H1 (cell line): ENCODE data around the gene CNNM4. TPM values are rescaled to one million over a fixed set of nuclear protein-coding genes. Genes with fewer than 3 reads are reported as not detected.
A peak's percentile ranks its signal among the peaks of the same experiment; 100 is the strongest.

Experiments used
- ASH2L ChIP-seq: fragments of 200-600, 300-600 bp; sonication (generic); IDR thresholded peaks from one replicate; pipeline ENCODE4 v1.7.1; 2017; ENCODE audit warnings: low read length
- BCL11A ChIP-seq, 2 experiments: IDR thresholded peaks; one replicate each; pipeline ENCODE4 v1.6.1; 2011; ENCODE audit warnings: low read depth in 2 of 2, low read length in 2 of 2, mild to moderate bottlenecking in 2 of 2
- CBX8 ChIP-seq: fragments of 300-800, 300-1000 bp; sonication (generic); IDR thresholded peaks from 2 replicates; pipeline ENCODE4 v1.7.1; 2016; ENCODE audit warnings: low read depth, low read length, borderline replicate concordance
- CHD1 ChIP-seq: IDR thresholded peaks from 2 replicates; pipeline ENCODE4 v1.6.1; 2012; ENCODE audit warnings: low read depth, low read length, improper control_type of control experiment
- CHD2 ChIP-seq: IDR thresholded peaks from 2 replicates; pipeline ENCODE4 v1.6.1; 2012; ENCODE audit warnings: low read length, improper control_type of control experiment
- CREB1 ChIP-seq: IDR thresholded peaks from 2 replicates; pipeline ENCODE4 v1.6.1; 2012; ENCODE audit warnings: inconsistent platforms
- EZH2 ChIP-seq: fragments of 200-600 bp; sonication (generic); IDR thresholded peaks from 2 replicates; pipeline ENCODE4 v1.7.1; 2012; ENCODE audit warnings: low read depth, mild to moderate bottlenecking, moderate library complexity, low read length, inconsistent platforms; ENCODE audit not compliant: severe bottlenecking
- FOSL1 ChIP-seq: IDR thresholded peaks from 2 replicates; pipeline ENCODE4 v1.6.1; 2011; ENCODE audit warnings: mild to moderate bottlenecking, low read depth, low read length, moderate library complexity; ENCODE audit not compliant: insufficient read depth
- GABPA ChIP-seq: IDR thresholded peaks from 2 replicates; pipeline ENCODE4 v1.6.1; 2011; ENCODE audit warnings: mild to moderate bottlenecking, low read length, moderate library complexity, borderline replicate concordance; ENCODE audit not compliant: insufficient read depth
- GTF2F1 ChIP-seq: IDR thresholded peaks from 2 replicates; pipeline ENCODE4 v1.6.1; 2012; ENCODE audit warnings: low read depth, low read length, improper control_type of control experiment, borderline replicate concordance
- HDAC2 ChIP-seq, 2 experiments: fragments of 300-600 bp in 1 of 2; sonication (generic) in 1 of 2; IDR thresholded peaks; 2 replicates each; pipeline ENCODE4 v1.6.1; 2011 to 2012; ENCODE audit warnings: low read depth in 2 of 2, low read length in 2 of 2, mild to moderate bottlenecking in 2 of 2, moderate library complexity in 2 of 2, borderline replicate concordance in 1 of 2, inconsistent platforms in 1 of 2
- PHF8 ChIP-seq: fragments of 200-600 bp; sonication (generic); conservative IDR thresholded peaks from 2 replicates; pipeline ENCODE4 v1.7.1; 2012; ENCODE audit warnings: low read depth, mild to moderate bottlenecking, inconsistent platforms, low read length, moderate library complexity
- POLR2AphosphoS5 ChIP-seq: IDR thresholded peaks from 2 replicates; pipeline ENCODE4 v1.6.1; 2011; ENCODE audit warnings: low read depth, low read length
- RBBP5 ChIP-seq: IDR thresholded peaks from 2 replicates; pipeline ENCODE4 v1.7.1; 2012; ENCODE audit warnings: low read depth, mild to moderate bottlenecking, inconsistent platforms, low read length, moderate library complexity, borderline replicate concordance
- SIRT6 ChIP-seq: IDR thresholded peaks from one replicate; pipeline ENCODE4 v1.7.1; 2012; ENCODE audit warnings: low read length, inconsistent platforms
- SP1 ChIP-seq: IDR thresholded peaks from 2 replicates; pipeline ENCODE4 v1.6.1; 2011; ENCODE audit warnings: low read depth, low read length
- SUZ12 ChIP-seq: fragments of 200-600 bp; sonication (generic); IDR thresholded peaks from 2 replicates; pipeline ENCODE4 v1.6.1; 2012; ENCODE audit warnings: mild to moderate bottlenecking, inconsistent platforms, low read length, moderate library complexity, mixed read lengths
- TAF7 ChIP-seq: optimal IDR thresholded peaks from 2 replicates; pipeline ENCODE3; 2011; ENCODE audit warnings: low read depth, mild to moderate bottlenecking, inconsistent platforms, low read length, moderate library complexity, borderline replicate concordance
- TCF12 ChIP-seq: IDR thresholded peaks from 2 replicates; pipeline ENCODE4 v1.6.1; 2011; ENCODE audit warnings: low read depth, mild to moderate bottlenecking, low read length
- TEAD4 ChIP-seq: IDR thresholded peaks from 2 replicates; pipeline ENCODE4 v1.6.1; 2012; ENCODE audit warnings: low read depth, low read length, inconsistent platforms, mixed read lengths
- YY1 ChIP-seq: IDR thresholded peaks from 2 replicates; pipeline ENCODE4 v1.6.1; 2011; ENCODE audit warnings: low read depth, mild to moderate bottlenecking, low read length
- polyA plus RNA-seq, 7 experiments: library from polyadenylated mRNA; depleted of rRNA in 3 of 7; stranded (reverse) in 5 of 7; unstranded in 2 of 7; fragments of >200 nt in 5 of 7; fragments of 200-250 nt in 2 of 7; gene quantifications; 1 replicate in 5 of 7; 2 replicates in 1 of 7; 4 replicates in 1 of 7; pipeline versions ENCODE4 v1.2.1 to v1.2.3, GENCODE V29; 2011 to 2013; ENCODE audit warnings: missing spikeins in 2 of 7, mixed read lengths in 2 of 7
- total RNA-seq: library from RNA; stranded (reverse); fragmentation: NEBNext Ultra II Directional; extraction: Animal tissue kit (Norgen Biotek cat#: 25700); gene quantifications from 2 replicates; pipeline ENCODE4 v1.2.1, GENCODE V29; 2021
- TF ChIP-seq, protein P1 (sequence below): IDR thresholded peaks from 2 replicates; pipeline ENCODE4 v1.6.1; 2012; ENCODE audit warnings: inconsistent platforms
- TF ChIP-seq, protein P2 (sequence below): IDR thresholded peaks from 2 replicates; pipeline ENCODE4 v1.6.1; 2011; ENCODE audit warnings: low read length, improper control_type of control experiment

Gene CNNM4
- total and polyA plus RNA-seq, 2 of the 8 experiments (the other 6 are each of a cell fraction or from before 2014, with no cell fraction given) = 10.3 to 11.0 TPM

DNA sequence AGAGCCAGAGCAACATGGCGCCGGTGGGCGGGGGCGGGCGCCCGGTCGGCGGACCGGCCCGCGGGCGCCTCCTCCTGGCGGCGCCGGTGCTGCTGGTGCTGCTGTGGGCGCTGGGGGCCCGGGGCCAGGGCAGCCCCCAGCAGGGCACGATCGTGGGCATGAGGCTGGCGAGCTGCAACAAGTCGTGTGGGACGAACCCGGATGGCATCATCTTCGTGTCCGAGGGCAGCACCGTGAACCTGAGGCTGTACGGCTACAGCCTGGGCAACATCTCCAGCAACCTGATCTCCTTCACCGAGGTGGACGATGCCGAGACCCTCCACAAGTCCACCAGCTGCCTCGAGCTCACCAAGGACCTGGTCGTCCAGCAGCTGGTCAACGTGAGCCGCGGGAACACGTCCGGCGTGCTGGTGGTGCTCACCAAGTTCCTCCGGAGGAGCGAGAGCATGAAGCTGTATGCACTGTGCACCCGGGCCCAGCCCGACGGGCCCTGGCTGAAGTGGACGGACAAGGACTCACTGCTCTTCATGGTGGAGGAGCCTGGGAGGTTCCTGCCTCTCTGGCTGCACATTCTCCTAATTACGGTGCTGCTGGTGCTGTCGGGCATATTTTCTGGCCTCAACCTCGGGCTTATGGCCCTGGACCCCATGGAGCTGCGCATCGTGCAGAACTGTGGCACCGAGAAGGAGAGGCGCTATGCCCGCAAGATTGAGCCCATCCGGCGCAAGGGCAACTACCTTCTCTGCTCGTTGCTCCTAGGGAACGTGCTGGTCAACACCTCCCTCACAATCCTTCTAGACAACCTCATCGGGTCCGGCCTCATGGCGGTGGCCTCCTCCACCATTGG lies 507 bp downstream of the CNNM4 start (continued):
- TF ChIP-seq GABPA (no peak), TCF12 (no peak), YY1 (peak; percentile 87; the same call in 1 of the 2 replicates), PHF8 (0 out of 2 replicates have a peak, but pooled peaks have one; percentile 4), CBX8 (no peak), GTF2F1 (no peak), FOSL1 (no peak), BCL11A (IDR thresholded peaks at IDR 0.05; ENCODE audit: low read depth in 2 of 2, low read length in 2 of 2) (no peak), TEAD4 (no peak), SUZ12 (no peak), HDAC2 (IDR thresholded peaks at IDR 0.05; ENCODE audit: borderline replicate concordance in 1 of 2, low read depth in 2 of 2, low read length in 2 of 2) (no peak), RBBP5 (no peak), SIRT6 (no peak), POLR2AphosphoS5 (no peak; the same call in 1 of the 2 replicates), SP1 (no peak), TAF7 (no peak), CHD2 (no peak), EZH2 (no peak), CREB1 (no peak), CHD1 (no peak), ASH2L (no peak)
- TF ChIP-seq, protein P1, sequence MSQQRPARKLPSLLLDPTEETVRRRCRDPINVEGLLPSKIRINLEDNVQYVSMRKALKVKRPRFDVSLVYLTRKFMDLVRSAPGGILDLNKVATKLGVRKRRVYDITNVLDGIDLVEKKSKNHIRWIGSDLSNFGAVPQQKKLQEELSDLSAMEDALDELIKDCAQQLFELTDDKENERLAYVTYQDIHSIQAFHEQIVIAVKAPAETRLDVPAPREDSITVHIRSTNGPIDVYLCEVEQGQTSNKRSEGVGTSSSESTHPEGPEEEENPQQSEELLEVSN = no peak
- TF ChIP-seq, protein P2, sequence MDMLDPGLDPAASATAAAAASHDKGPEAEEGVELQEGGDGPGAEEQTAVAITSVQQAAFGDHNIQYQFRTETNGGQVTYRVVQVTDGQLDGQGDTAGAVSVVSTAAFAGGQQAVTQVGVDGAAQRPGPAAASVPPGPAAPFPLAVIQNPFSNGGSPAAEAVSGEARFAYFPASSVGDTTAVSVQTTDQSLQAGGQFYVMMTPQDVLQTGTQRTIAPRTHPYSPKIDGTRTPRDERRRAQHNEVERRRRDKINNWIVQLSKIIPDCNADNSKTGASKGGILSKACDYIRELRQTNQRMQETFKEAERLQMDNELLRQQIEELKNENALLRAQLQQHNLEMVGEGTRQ = no peak
